GM15510 (cell line): ENCODE data around the gene LEMD1.

Experiments used
- POLR2A ChIP-seq: IDR thresholded peaks from 3 replicates; pipeline ENCODE4 v1.6.1; 2011; ENCODE audit warnings: borderline replicate concordance; ENCODE audit not compliant: insufficient read length; ENCODE audit errors: extremely low read depth

The LEMD1 gene

DNA sequence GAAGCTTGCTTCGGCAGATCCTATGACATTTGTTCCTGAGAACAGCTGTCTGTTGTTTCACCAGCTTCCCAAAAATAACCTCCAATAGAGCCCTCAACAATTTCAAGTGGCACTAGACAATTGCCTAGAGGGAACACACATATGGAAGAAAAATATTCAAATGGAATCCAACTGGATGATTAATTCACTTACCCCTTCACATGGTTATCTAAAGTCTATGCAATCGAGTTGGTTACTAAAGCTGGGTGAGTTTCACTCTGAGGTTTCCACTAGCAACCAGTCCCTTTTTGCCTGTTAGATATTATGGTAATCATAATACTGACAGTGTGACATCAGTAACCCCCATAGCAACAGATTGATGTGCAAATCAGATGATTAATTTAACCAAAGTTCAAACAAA is at the start of gene LEMD1:
TSS of gene LEMD1 (minus strand) at position 259 of the 400 bp plus-strand sequence. CDS start 1,520 bp downstream, outside the sequence.
- no peak for TF ChIP-seq POLR2A

- no peak for TF ChIP-seq POLR2A
Measured at GRCh38 chr1:205470131-205470530, 48.3 kb upstream of the LEMD1 start.

DNA sequence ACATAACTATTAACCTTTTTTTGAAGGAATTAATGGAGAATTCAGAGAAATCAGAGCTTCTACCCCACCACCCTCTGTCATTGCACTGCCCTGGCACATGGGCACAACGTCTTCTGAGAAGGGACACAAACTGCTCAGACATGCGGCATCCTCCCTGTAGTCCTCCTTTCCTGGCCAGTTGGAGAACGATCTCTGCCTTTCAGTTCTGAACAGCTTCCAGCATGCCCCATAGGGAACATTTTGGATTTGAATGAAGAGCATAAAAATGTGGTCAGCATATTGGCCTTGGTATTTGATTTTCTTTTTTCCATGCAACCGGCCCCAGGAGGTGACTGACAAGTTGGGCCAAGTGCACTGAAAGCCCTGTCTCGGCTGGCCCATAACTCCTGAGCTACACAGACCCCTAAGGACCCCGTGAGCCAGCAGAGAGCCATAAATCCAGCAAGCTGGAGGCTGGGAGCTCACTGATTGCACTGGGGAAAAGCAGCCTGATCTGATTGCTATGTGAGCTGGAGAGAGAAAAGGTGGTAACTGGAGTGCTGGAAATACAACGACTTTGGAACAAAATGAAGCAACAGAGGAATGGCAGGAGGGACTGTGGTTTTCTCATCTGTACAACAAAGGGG is 44.9 kb upstream of the LEMD1 start:
- TF ChIP-seq POLR2A = no peak

GRCh38 chr1:205465392-205465791 is 43.5 kb upstream of the LEMD1 start:
- no peak for TF ChIP-seq POLR2A

DNA sequence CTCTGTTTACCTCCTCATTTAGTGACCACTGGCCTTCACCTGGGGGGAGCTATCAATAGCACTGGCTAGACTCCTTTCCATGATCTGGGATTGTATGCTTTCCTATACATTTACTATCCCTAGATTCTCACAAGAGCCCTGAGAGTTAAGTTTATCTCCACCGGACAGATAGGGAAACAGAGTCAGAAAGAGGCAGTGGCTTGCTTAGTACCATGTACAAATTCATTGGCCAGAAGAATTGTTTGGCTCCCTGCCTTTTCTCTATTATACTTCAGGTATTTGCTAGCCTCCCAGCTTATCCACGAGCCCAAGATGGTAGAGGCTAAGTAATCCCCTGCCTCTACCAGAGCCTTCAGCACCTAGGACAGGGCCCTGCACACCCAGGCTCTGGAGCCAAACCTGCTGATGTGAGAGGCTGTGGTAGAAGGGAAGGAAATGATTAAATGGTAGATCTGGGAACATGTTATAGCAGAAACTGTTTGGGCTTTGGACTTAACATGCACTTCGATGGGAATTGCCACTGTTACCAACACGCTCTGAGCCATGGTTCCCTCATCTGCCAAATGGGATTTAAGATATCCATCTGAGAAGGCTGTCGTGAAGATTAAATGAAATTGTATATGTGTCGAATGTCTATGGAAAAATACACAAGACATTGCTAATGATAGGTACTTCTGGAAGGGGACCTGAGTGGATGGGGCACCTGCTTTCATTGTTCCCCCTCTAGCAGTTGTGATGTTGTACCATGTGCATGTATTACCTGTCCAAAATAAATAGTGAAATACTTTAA is 37.1 kb upstream of the LEMD1 start:
- no peak for TF ChIP-seq POLR2A

DNA sequence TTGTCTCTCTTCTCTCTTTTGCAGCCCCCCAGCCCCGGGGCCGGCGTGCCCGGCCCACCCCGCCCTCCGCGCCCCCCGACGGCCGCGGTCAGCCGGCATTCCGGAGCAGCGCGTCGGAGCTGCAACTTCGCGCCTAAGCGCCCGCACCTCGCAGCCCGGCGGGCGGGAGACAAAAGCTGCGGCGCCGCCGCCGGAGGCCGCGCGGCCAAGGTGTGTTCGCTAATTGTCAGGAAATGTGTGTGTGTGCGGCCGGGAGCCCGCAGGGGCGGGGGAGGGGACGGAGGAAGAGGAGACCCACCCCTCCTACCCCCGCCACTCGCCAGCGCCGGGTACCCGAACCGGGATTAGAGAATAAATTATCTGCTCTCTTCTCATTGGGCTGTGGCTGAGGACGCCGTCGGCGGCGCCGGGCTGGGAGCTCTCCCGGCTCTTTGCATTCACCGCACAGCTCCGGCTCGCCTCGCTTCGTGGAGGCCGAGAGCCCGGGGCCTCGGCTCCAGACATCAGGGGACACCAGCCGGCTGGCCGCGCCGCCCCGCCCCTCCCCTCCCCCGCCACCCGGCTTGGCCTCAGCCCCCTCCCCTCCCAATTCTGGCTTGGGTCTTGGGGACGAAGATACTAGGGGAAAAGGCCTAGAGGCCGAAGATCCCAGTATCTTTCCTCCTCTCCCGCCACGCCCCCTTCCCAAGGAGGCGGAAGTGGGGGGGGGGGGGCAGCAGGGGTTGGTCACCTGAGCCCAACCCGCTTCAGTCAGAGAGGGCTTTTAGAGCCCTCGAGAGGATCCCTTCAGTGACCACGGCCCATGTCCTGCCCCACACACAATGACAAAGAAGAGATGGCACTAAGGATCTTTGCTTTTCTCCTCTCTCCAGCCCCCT is 35.3 kb upstream of the LEMD1 start:
- no peak for TF ChIP-seq POLR2A

- no peak for TF ChIP-seq POLR2A
Measured at GRCh38 chr1:205456383-205456867, 34.6 kb upstream of the LEMD1 start.

GRCh38 chr1:205455581-205456382 is 33.9 kb upstream of the LEMD1 start, which contains the start of gene BLACAT1:
TSS of gene BLACAT1 (minus strand) at chr1:205456045.
- TF ChIP-seq POLR2A = no peak

DNA sequence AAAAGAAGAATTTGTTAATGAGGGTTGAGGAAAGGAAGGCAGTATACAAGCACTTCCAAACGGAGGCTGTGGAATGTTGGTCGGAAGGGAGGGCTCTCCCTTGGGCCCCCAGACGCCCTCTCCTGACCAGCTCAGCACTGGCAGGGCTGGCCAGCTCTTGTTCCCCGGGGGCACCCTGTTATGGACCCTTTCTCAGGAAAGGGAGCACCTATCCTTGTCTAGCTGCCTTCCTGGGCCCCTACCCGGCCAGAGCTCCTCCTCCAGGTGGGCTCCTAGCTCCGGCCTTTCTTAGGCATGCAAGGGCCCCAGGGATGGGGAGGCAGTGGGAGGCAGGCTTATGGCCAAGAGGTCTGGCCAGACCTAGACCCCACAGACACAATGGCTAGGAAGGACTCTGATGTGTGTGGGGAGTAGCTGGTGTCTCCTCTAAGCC is 33.1 kb upstream of the LEMD1 start:
- TF ChIP-seq POLR2A = no peak

DNA sequence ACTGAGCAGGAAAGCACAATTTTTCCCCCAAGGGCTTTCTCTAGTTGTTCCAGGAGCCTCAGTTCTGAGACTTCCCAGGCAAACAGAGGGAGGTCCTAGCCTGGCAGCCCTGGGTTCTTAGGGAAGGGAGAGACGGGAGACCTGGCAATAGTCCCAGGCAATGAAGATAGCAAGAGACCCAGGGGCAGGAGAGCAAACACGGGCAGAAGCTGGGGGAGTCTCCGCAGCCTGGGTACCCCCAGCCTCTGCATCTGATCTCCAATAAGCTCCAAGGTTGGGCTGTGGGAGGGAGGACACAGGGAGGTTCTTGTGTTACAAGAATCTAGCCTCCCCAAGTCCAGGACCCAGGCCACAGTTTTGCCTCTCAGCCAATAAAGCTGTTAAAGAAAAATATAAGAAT is 31.6 kb upstream of the LEMD1 start:
- TF ChIP-seq POLR2A = no peak

DNA sequence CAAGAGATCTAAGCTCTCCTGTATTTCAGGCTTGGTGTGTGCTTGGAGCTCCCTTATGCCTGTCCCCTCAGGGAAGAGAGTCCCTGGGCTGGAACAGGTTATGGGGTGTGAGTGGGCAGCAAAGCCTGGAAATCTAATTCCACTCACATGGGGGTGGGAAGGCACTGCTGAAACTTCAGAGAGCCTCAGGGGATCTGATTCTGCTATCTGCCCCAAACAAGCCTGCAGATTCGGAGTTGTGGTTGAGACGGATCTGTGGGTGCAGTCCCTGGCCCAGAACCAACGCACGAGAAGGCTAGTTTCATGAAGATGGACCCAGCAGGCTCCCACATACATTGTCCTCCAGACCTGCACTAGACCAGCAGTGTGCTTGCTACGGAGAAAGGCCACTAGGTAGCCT is 31.1 kb upstream of the LEMD1 start:
- TF ChIP-seq POLR2A = no peak

GRCh38 chr1:205452364-205452763 is 30.5 kb upstream of the LEMD1 start:
- TF ChIP-seq POLR2A = no peak

GRCh38 chr1:205451759-205452164 is 29.9 kb upstream of the LEMD1 start:
- no peak for TF ChIP-seq POLR2A

DNA sequence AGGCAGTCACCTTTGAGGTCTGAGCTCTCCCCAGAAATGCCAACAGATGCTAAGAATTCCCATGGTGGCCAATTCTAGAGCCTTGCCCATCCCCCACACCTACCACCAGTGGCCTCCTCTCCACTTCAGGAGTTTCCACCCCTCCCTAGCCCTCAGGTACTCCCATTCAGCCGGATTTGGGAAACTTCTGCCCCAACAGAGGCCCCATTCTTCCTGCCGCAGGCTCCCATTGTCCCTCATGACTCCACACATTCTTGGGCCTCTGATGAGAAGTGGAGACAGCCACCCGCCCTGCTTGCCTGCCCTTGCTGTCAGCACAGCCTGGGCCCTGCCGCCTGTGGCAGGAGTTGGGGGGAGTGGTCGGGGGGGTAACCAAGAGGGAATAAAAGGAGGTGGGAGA is 29.3 kb upstream of the LEMD1 start:
- TF ChIP-seq POLR2A = no peak
